CD14-positive monocyte (primary cell): Measurements from ENCODE around the gene XYLT1. TPM values are rescaled to one million over a fixed set of nuclear protein-coding genes. Genes with fewer than 3 reads are reported as not detected.

ENCODE experiments used
- DNase-seq, 3 donors: peaks; one replicate each; pipeline ENCODE4 v3.0.0-alpha.2; 2011 to 2022
- H2AFZ ChIP-seq: 2 replicates; pipeline ENCODE4 v1.6.0; 2012; ENCODE audit warnings: mild to moderate bottlenecking, low read depth, low read length, inconsistent platforms; ENCODE audit not compliant: insufficient read depth, poor library complexity, severe bottlenecking
- H3K27ac ChIP-seq, 2 donors: 1 replicate in 1 of 2; 2 replicates in 1 of 2; pipeline ENCODE4 v1.5.1; 2012 to 2013; ENCODE audit warnings: low read length in 2 of 2, control low read depth in 1 of 2, inconsistent platforms in 1 of 2, low read depth in 1 of 2, mild to moderate bottlenecking in 1 of 2
- H3K27me3 ChIP-seq, 2 donors: one replicate each; pipeline versions ENCODE4 v1.6.0 to v1.6.1; 2011 to 2013; ENCODE audit warnings: low read length in 2 of 2; ENCODE audit not compliant: control insufficient read depth in 2 of 2, insufficient read depth in 2 of 2
- H3K36me3 ChIP-seq, 2 donors: replicated peaks in 1 of 2; 1 replicate in 1 of 2; 2 replicates in 1 of 2; pipeline versions ENCODE4 v1.5.1 to v1.6.1; 2012 to 2013; ENCODE audit warnings: low read length in 2 of 2, control low read depth in 1 of 2, inconsistent platforms in 1 of 2, mild to moderate bottlenecking in 1 of 2; ENCODE audit not compliant: insufficient read depth in 2 of 2, control insufficient read depth in 1 of 2
- H3K4me1 ChIP-seq, 2 donors: 1 replicate in 1 of 2; 2 replicates in 1 of 2; pipeline versions ENCODE4 v1.5.1 to v1.6.1; 2012 to 2013; ENCODE audit warnings: low read length in 2 of 2, control low read depth in 1 of 2, inconsistent platforms in 1 of 2, mild to moderate bottlenecking in 1 of 2, moderate library complexity in 1 of 2; ENCODE audit not compliant: insufficient read depth in 2 of 2, control insufficient read depth in 1 of 2
- H3K4me2 ChIP-seq: replicated peaks from 2 replicates; pipeline ENCODE3; 2012; ENCODE audit warnings: low read length, moderate library complexity, mild to moderate bottlenecking; ENCODE audit not compliant: poor library complexity, severe bottlenecking; ENCODE audit errors: extremely low read depth
- H3K4me3 ChIP-seq, 3 experiments: fragments of 200-600 bp in 1 of 3; sonication (generic) in 1 of 3; replicated peaks in 1 of 3; 1 replicate in 2 of 3; 2 replicates in 1 of 3; pipeline ENCODE4 v1.5.1; 2011 to 2013; ENCODE audit warnings: low read length in 3 of 3, mild to moderate bottlenecking in 3 of 3, control low read depth in 2 of 3, low read depth in 2 of 3, inconsistent platforms in 1 of 3, moderate library complexity in 1 of 3
- H3K79me2 ChIP-seq: 2 replicates; pipeline ENCODE4 v1.6.0; 2012; ENCODE audit warnings: mild to moderate bottlenecking, control low read depth, inconsistent platforms, low read length, moderate library complexity; ENCODE audit not compliant: insufficient read depth
- H3K9ac ChIP-seq: 2 replicates; pipeline ENCODE4 v1.6.0; 2017; ENCODE audit warnings: low read length, mild to moderate bottlenecking; ENCODE audit not compliant: insufficient read depth, poor library complexity, severe bottlenecking
- H3K9me3 ChIP-seq, 2 donors: replicated peaks in 1 of 2; 1 replicate in 1 of 2; 2 replicates in 1 of 2; pipeline versions ENCODE4 v1.5.1 to v1.6.1; 2012 to 2013; ENCODE audit warnings: low read length in 2 of 2, control low read depth in 1 of 2; ENCODE audit not compliant: control insufficient read depth in 1 of 2, insufficient read depth in 1 of 2
- H4K20me1 ChIP-seq: 2 replicates; pipeline ENCODE4 v1.6.0; 2012; ENCODE audit warnings: mild to moderate bottlenecking, low read length, control low read depth, moderate library complexity; ENCODE audit not compliant: insufficient read depth
- H3K27ac Mint-ChIP-seq, 7 donors: one replicate each; pipeline ENCODE4 v1.8.0; 2020; ENCODE audit warnings: mild to moderate bottlenecking in 7 of 7, mixed read lengths in 7 of 7, moderate library complexity in 6 of 7, inconsistent platforms in 2 of 7
- H3K27me3 Mint-ChIP-seq, 3 donors: one replicate each; pipeline ENCODE4 v1.8.0; 2021 to 2022; ENCODE audit warnings: low read depth in 3 of 3, mild to moderate bottlenecking in 3 of 3, mixed read lengths in 3 of 3, moderate library complexity in 3 of 3, inconsistent platforms in 1 of 3
- H3K36me3 Mint-ChIP-seq, 2 donors: one replicate each; pipeline ENCODE4 v1.8.0; 2020; ENCODE audit warnings: mixed read lengths in 2 of 2, inconsistent platforms in 1 of 2, mild to moderate bottlenecking in 1 of 2
- H3K4me1 Mint-ChIP-seq: one replicate; pipeline ENCODE4 v1.8.0; 2020; ENCODE audit warnings: mild to moderate bottlenecking, mixed read lengths
- H3K4me3 Mint-ChIP-seq, 2 donors: one replicate each; pipeline ENCODE4 v1.8.0; 2020; ENCODE audit warnings: mild to moderate bottlenecking in 2 of 2, mixed read lengths in 2 of 2, moderate library complexity in 1 of 2
- H3K9me3 Mint-ChIP-seq, 7 donors: one replicate each; pipeline ENCODE4 v1.8.0; 2020 to 2022; ENCODE audit warnings: mixed read lengths in 7 of 7, mild to moderate bottlenecking in 6 of 7, moderate library complexity in 6 of 7, inconsistent platforms in 2 of 7
- CTCF ChIP-seq: fragments of 200-600 bp; IDR thresholded peaks from one replicate; pipeline ENCODE4 v1.8.0; 2022; ENCODE audit warnings: antibody characterized with exemption, mild to moderate bottlenecking
- WGBS: methylation state at CpG from one replicate; pipeline ENCODE4 v1.1.5; 2013; ENCODE audit warnings: missing lambda C conversion rate; ENCODE audit not compliant: insufficient coverage; 5-methylcytosine and 5-hydroxymethylcytosine counted together
- intact Hi-C, 2 donors: fragments of 100-400 bp; cut with micrococcal nuclease; formaldehyde crosslinking; loops; one replicate each; pipeline versions ENCODE4 v1.15.0 to v1.15.1; 2023
- polyA plus RNA-seq, 3 donors: library from polyadenylated mRNA; depleted of rRNA in 1 of 3; unstranded in 2 of 3; stranded (reverse) in 1 of 3; fragments of 300-500 nt in 2 of 3; fragments of >200 nt in 1 of 3; fragmentation: Illumina TruSeq in 2 of 3; gene quantifications; 1 replicate in 2 of 3; 2 replicates in 1 of 3; pipeline ENCODE4 v1.2.3, GENCODE V29; 2012 to 2021

XYLT1 gene
- polyA plus RNA-seq, 3 donors: 0.51 to 9.4 (median 1.6) TPM

GRCh38 chr16:17351441-17352035 lies 119.2 kb downstream of the XYLT1 start:
- no peak for TF ChIP-seq CTCF
- intact Hi-C loops: no loop called here
- Histone ChIP-seq H3K4me1 (peaks cover 54 to 65% of the 10 kb centered on the region in 2 donors), H2AFZ (no peak overlapping the region), H3K27ac (peak overlapping the region in 1 of 2 donors; percentile 75), H3K36me3 (peaks cover 4 to 21% of the 10 kb centered on the region in 2 donors), H3K9me3 (no peaks in the 10 kb centered on the region), H3K27me3 (no peaks in the 10 kb centered on the region), H3K4me2 (no peak overlapping the region), H3K79me2 (peaks cover 37% of the 10 kb centered on the region), H4K20me1 (no peaks in the 10 kb centered on the region), H3K4me3 (no peak overlapping the region), H3K9ac (no peak overlapping the region)
- H3K4me1 Mint-ChIP-seq: peaks cover 67% of the 10 kb centered on the region
- DNase-seq: peak in 2 of 3 donors; percentile 39 to 47
- H3K36me3 Mint-ChIP-seq: peaks cover 20 to 41% of the 10 kb centered on the region in 2 donors
- H3K9me3 Mint-ChIP-seq: peaks cover 0 to 4% (median 2%) of the 10 kb centered on the region in 7 donors
- H3K4me3 Mint-ChIP-seq: no peak overlapping the region
- no CpG with 5 or more reads among the region's 6 CpGs for WGBS
- peaks cover 0 to 3% (median 0%) of the 10 kb centered on the region in 3 donors for H3K27me3 Mint-ChIP-seq
- H3K27ac Mint-ChIP-seq: peak overlapping the region in 5 of 7 donors; percentile 23 to 98 (median 96)

- peaks cover 4 to 12% of the 10 kb centered on the region in 2 donors for H3K36me3 ChIP-seq
- peak overlapping the region in 1 of 2 donors; percentile 75 for H3K4me3 Mint-ChIP-seq
- H4K20me1 ChIP-seq: no peaks in the 10 kb centered on the region
- peak overlapping the region; percentile 59 to 75 for H3K27ac ChIP-seq
- no peaks in the 10 kb centered on the region for H3K9me3 ChIP-seq
- H3K4me1 Mint-ChIP-seq: peaks cover 75% of the 10 kb centered on the region
- H3K4me3 ChIP-seq: no peak overlapping the region
- WGBS: 23% methylated on average over 2 of the region's 4 CpGs
- H3K27me3 Mint-ChIP-seq: peaks cover 0 to 3% (median 0%) of the 10 kb centered on the region in 3 donors
- peaks cover 46% of the 10 kb centered on the region for H3K79me2 ChIP-seq
- H3K4me2 ChIP-seq: no peak overlapping the region
- TF ChIP-seq CTCF: no peak
- DNase-seq: peak; percentile 85 to 94 (median 93)
- peaks cover 0 to 4% (median 2%) of the 10 kb centered on the region in 7 donors for H3K9me3 Mint-ChIP-seq
- H3K27ac Mint-ChIP-seq: peak overlapping the region; percentile 91 to 98 (median 96)
- intact Hi-C loops: no loop called here
- H3K4me1 ChIP-seq: peaks cover 66 to 78% of the 10 kb centered on the region in 2 donors
- H3K36me3 Mint-ChIP-seq: peaks cover 19 to 31% of the 10 kb centered on the region in 2 donors
- no peaks in the 10 kb centered on the region for H3K27me3 ChIP-seq
- no peak overlapping the region for H2AFZ ChIP-seq
- peak overlapping the region; percentile 31 for H3K9ac ChIP-seq
Observed at GRCh38 chr16:17350207-17350606, 120.6 kb downstream of the XYLT1 start.
